ENCODE data around the gene A4GALT.

The A4GALT gene

GRCh38 chr22:42700355-42700754 lies 20.3 kb downstream of the A4GALT start:
- DNase-seq, result no peak

GRCh38 chr22:42699976-42700352 lies 20.7 kb downstream of the A4GALT start:
- no peak for DNase-seq

- DNase-seq, result no peak
Measured at GRCh38 chr22:42699281-42699975, 21.2 kb downstream of the A4GALT start.

GRCh38 chr22:42697542-42698013 lies 23.1 kb downstream of the A4GALT start:
- peak; percentile 80 for DNase-seq

- DNase-seq, result no peak
Measured at GRCh38 chr22:42696331-42696967, 24.2 kb downstream of the A4GALT start.

GRCh38 chr22:42695294-42695693 lies 25.4 kb downstream of the A4GALT start:
- no peak for DNase-seq

GRCh38 chr22:42693763-42694683 lies 26.6 kb downstream of the A4GALT start:
- no peak for DNase-seq

GRCh38 chr22:42693055-42693762 lies 27.5 kb downstream of the A4GALT start:
- no peak for DNase-seq

- no peak for DNase-seq
Measured at GRCh38 chr22:42692239-42693054, 28.2 kb downstream of the A4GALT start.

- DNase-seq, result no peak
Measured at GRCh38 chr22:42691440-42691839, 29.2 kb downstream of the A4GALT start.

- peak; percentile 90 for DNase-seq
Measured at GRCh38 chr22:42688241-42689211, 32.1 kb downstream of the A4GALT start.

GRCh38 chr22:42686756-42687491 lies 33.7 kb downstream of the A4GALT start:
- no peak for DNase-seq

GRCh38 chr22:42685941-42686653 lies 34.6 kb downstream of the A4GALT start:
- DNase-seq, result no peak

- no peak for DNase-seq
Measured at GRCh38 chr22:42684462-42685195, 36.0 kb downstream of the A4GALT start.

- DNase-seq, result no peak
Measured at GRCh38 chr22:42683578-42684283, 36.9 kb downstream of the A4GALT start.

GRCh38 chr22:42682113-42682851 lies 38.4 kb downstream of the A4GALT start:
- no peak for DNase-seq

GRCh38 chr22:42680648-42681047 lies 40.0 kb downstream of the A4GALT start:
- peak; percentile 97 for DNase-seq

All from fibroblast of skin of right quadriceps (primary cell).